ENCODE data around the gene CNTD1.
"Not testable (repeated sequence)": the region's sequence is repeated elsewhere in the genome, so short reads cannot be mapped to it uniquely, and the experiment has no call there.

CNTD1 gene

DNA sequence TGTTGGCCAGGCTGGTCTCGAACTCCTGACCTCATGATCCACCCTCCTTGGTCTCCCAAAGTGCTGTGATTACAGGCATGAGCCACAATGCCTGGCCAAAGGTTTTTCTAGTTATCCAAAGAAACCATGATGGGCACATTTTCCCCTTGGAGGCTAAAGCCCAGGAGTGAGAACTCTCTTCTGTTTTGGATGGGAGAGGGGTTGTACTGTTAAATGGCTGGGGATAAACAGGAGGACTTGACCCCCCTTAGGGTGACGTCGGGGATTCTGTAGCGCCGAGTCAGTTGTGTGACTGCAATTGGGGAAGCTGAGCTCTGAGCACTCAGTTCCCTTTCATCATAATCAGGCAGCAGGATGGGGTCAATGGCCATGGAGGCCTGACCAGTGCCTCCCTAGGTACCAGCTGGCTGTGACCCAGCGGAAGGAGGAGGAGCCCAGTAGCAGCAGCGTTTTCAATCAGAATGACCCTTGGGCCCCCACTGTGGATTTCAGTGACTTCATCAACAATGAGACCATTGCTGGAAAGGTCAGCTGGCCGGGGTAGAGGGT lies 56.5 kb downstream of the CNTD1 start:
- H3K4me3 Mint-ChIP-seq = no peak overlapping the region
- no peaks in the 10 kb centered on the region for H3K36me3 Mint-ChIP-seq
- H3K4me1 Mint-ChIP-seq = peaks cover 6% of the 10 kb centered on the region
- no peaks in the 10 kb centered on the region for H3K9me3 Mint-ChIP-seq
- H3K27ac Mint-ChIP-seq = no peak overlapping the region
- ATAC-seq = no peak
- DNase-seq (ENCODE audit: low spot score in 2 of 2) = no peak

GRCh38 chr17:42856093-42856492 lies 57.4 kb downstream of the CNTD1 start:
- not testable (repeated sequence) for H3K4me3 Mint-ChIP-seq; ATAC-seq; H3K9me3 Mint-ChIP-seq; H3K4me1 Mint-ChIP-seq; H3K27ac Mint-ChIP-seq; DNase-seq (ENCODE audit: low spot score in 2 of 2); H3K36me3 Mint-ChIP-seq

DNA sequence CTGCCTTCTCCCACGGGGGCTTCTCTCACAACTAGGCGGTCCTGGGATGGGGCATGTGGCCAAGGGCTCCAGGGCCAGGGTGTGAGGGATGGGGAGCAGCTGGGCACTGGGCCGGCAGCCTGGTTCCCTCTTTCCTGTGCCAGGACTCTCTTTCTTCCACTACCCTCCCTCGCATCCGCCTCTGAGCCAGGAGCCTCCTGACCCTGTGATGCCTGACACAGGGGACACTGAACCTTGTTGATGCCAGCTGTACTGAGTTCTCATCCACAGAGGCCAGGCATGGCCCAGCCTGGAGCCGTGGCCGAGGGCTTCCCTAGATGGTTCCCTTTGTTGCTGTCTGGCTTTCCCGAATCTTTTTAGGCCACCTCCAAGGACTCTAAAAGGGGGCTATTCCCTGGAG lies 57.9 kb downstream of the CNTD1 start:
- not testable (repeated sequence) for DNase-seq (ENCODE audit: low spot score in 2 of 2); H3K27ac Mint-ChIP-seq; H3K9me3 Mint-ChIP-seq; H3K4me3 Mint-ChIP-seq; H3K4me1 Mint-ChIP-seq; ATAC-seq; H3K36me3 Mint-ChIP-seq

- H3K4me1 Mint-ChIP-seq = peaks cover 6% of the 10 kb centered on the region
- no peak overlapping the region for H3K4me3 Mint-ChIP-seq
These were observed 58.7 kb downstream of the CNTD1 start for GRCh38 chr17:42857389-42857788.

More at GRCh38 chr17:42857389-42857788, 58.7 kb downstream of the CNTD1 start:
- ATAC-seq = no peak
- no peaks in the 10 kb centered on the region for H3K36me3 Mint-ChIP-seq
- H3K9me3 Mint-ChIP-seq = no peaks in the 10 kb centered on the region
- no peak for DNase-seq (ENCODE audit: low spot score in 2 of 2)
- no peak overlapping the region for H3K27ac Mint-ChIP-seq
